CD4-positive, alpha-beta T cell treated with Interferon alpha-2 for 1 hour (primary cell): Measurements from ENCODE around the gene PSRC1.
A peak's percentile ranks its signal among the peaks of the same experiment; 100 is the strongest.

ENCODE experiments used
- DNase-seq, 2 donors: peaks; one replicate each; pipeline ENCODE4 v3.0.0-alpha.2; 2020 to 2022

The PSRC1 gene

DNA sequence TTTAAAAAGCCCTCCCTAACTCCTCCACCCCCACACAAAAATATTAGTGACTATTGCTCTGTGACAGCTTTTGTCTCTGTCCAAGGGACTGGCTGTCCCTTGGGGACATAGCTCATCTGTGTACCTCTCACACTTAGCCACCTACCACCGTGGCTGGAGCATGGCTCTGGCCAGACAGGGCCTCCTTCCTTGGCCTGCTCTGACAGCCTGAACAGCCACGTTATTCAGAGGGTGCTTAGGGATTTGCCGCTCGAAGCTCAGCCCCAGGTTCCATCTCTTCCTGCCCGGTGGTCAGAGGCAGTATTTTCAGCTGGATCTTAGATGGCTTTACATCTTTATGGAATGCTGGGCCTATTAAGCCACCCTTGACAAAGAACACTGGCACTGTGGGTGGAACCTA is 39.7 kb downstream of the PSRC1 start:
- no peak for DNase-seq

- no peak for DNase-seq
Observed at GRCh38 chr1:109242387-109242786, 40.6 kb downstream of the PSRC1 start.

- no peak for DNase-seq
Observed at GRCh38 chr1:109241841-109242345, 41.1 kb downstream of the PSRC1 start.

- DNase-seq: no peak
Observed at GRCh38 chr1:109241344-109241743, 41.6 kb downstream of the PSRC1 start.

DNA sequence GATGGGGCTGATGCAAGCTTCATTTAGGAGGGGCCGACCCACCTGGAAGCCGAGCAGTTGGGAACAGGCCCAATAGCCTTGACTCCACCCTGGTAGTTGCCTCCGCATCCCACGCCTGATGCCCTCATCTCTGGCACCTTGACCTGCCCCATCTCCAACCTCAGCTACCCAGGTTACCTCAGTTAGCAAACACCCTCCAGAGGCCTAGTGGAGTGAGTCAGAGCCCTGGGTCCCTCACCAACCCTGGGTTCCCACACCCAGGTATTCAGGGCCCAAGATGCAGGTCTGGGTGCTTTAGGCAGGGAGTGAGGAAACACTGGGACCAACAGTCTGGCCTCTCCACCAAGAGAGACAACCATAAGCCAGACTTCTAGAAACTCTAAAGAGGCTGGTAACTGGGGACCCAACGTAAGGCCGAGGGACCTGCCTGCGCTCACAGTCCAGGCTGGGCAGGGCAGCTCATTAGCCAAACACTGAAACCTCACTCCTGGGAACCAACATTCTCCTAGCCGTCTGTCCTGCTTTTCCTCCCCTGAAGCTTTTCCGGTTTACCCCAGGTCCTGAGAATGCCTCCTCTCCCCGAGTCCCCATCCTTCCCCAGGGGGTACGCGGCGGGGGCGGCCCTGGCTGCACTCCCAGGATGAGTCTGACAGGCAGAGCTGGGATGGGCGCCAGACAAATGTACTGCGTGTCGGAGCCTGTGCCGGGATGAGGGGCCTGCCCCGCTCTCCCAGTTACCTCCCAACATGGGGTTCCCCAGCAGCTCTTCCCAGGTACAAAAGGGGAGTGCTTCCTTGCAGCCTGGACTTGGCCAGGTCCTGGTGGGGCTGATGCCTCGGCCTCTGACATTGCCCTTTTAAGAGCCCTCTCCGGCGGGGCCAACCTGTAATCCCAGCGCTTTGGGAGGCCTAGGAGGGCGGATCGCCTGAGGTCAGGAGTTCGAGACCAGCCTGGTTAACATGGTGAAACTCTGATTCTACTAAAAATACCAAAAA is 42.5 kb downstream of the PSRC1 start:
- peak in 1 of 2 donors; percentile 31 for DNase-seq

DNA sequence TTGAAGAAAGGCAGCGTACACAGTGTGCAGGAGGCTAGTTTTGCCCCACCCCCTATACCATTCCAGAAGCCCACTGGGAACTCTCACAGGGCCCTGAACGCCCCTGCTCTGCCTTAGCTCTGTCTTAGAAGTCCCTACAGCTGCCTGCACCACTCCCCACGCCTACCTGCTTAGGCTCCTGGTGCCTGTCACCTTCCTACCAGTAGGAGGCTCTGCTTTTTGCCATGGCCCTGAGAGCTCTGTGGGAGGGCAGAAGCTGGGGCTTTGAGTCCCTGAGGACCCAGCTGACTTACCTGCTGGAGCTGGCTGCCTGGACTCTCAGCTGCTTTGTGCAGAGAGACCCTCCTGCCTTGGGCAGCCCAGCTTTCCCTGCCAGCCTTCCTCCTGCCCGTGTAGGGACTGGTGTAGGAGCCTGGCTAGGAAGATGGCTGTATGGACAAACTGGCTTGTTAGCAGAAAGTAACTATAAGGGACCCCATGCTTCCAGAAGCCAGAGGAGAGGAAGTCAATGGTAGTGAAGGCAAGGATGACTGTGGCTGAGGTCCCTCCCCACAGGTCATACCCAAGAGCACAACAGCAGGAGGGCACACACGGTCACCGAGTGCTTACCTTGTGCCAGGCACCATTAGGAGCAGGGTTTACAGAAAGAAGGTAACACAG is 43.4 kb downstream of the PSRC1 start:
- peak in 1 of 2 donors; percentile 39 for DNase-seq

DNA sequence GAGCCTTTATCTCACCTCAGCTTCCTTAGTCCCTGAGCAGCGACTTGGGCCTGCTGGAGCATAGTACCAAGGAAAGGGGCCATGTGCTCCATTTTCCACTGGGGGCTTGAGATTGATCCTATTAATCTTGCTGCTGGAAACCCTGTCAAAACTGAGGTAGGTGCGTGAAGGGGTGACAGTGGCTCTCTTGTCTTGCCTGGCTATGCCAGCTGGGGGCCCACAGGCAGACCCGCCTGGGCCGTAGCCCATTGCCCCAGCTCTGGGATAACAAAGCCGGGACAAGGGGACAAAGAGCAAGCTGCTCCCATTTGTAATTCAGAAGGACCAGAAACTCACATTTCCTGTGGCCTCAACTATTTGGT is 43.9 kb downstream of the PSRC1 start:
- no peak for DNase-seq

GRCh38 chr1:109238382-109238781 is 44.6 kb downstream of the PSRC1 start:
- DNase-seq: no peak

- no peak for DNase-seq
Observed at GRCh38 chr1:109237512-109237911, 45.4 kb downstream of the PSRC1 start.

- no peak for DNase-seq
Observed at GRCh38 chr1:109235137-109235536, 47.8 kb downstream of the PSRC1 start.

GRCh38 chr1:109231066-109231465 is 51.9 kb downstream of the PSRC1 start:
- no peak for DNase-seq
